Astrocyte (in vitro differentiated cells and primary cell): ENCODE measurements around the gene PAM. TPM values are rescaled to one million over a fixed set of nuclear protein-coding genes. Genes with fewer than 3 reads are reported as not detected.
A peak's percentile ranks its signal among the peaks of the same experiment; 100 is the strongest.

ENCODE experiments used
- DNase-seq: peaks from one replicate; pipeline ENCODE4 v3.0.0-alpha.2; 2010; ENCODE audit warnings: low read depth
- FAIRE-seq: peaks from 2 replicates; lab custom pipeline; 2011; peaks lifted over from hg19 to GRCh38; lab: Jason Lieb, UNC
- H2AFZ ChIP-seq: 2 replicates; pipeline ENCODE4 v1.6.0; 2012; ENCODE audit warnings: low read depth, low read length, inconsistent platforms
- H3K27ac ChIP-seq: 2 replicates; pipeline ENCODE4 v1.5.1; 2011; ENCODE audit warnings: low read depth, low read length, inconsistent platforms
- H3K27me3 ChIP-seq: 2 replicates; pipeline ENCODE4 v1.6.0; 2011; ENCODE audit warnings: low read length, inconsistent platforms; ENCODE audit not compliant: insufficient read depth
- H3K36me3 ChIP-seq: 2 replicates; pipeline ENCODE4 v1.5.1; 2011; ENCODE audit warnings: low read length, inconsistent platforms; ENCODE audit not compliant: insufficient read depth
- H3K4me1 ChIP-seq: 2 replicates; pipeline ENCODE4 v1.5.1; 2011; ENCODE audit warnings: low read length, inconsistent platforms; ENCODE audit not compliant: insufficient read depth
- H3K4me2 ChIP-seq: 2 replicates; pipeline ENCODE4 v1.6.0; 2012; ENCODE audit warnings: low read length, inconsistent platforms
- H3K4me3 ChIP-seq: 2 replicates; pipeline ENCODE4 v1.5.1; 2011; ENCODE audit warnings: low read depth, mild to moderate bottlenecking, low read length, inconsistent platforms; ENCODE audit not compliant: insufficient read depth
- H3K79me2 ChIP-seq: 2 replicates; pipeline ENCODE4 v1.6.0; 2012; ENCODE audit warnings: mild to moderate bottlenecking, low read length, inconsistent platforms; ENCODE audit not compliant: insufficient read depth
- H3K9ac ChIP-seq: 2 replicates; pipeline ENCODE4 v1.6.0; 2012; ENCODE audit warnings: mild to moderate bottlenecking, low read length, inconsistent platforms
- H3K9me3 ChIP-seq: 2 replicates; pipeline ENCODE4 v1.5.1; 2012; ENCODE audit warnings: low read depth, mild to moderate bottlenecking, low read length, inconsistent platforms; ENCODE audit not compliant: insufficient read depth
- H4K20me1 ChIP-seq: 2 replicates; pipeline ENCODE4 v1.6.0; 2012; ENCODE audit warnings: low read length, inconsistent platforms; ENCODE audit not compliant: insufficient read depth
- H3K27ac Mint-ChIP-seq: one replicate; pipeline ENCODE4 v1.8.0; 2021; ENCODE audit warnings: mild to moderate bottlenecking, mixed read lengths; ENCODE audit not compliant: unreplicated experiment
- H3K27me3 Mint-ChIP-seq: one replicate; pipeline ENCODE4 v1.8.0; 2021; ENCODE audit warnings: low read depth, mixed read lengths; ENCODE audit not compliant: unreplicated experiment
- H3K36me3 Mint-ChIP-seq: one replicate; pipeline ENCODE4 v1.8.0; 2021; ENCODE audit warnings: low read depth, mixed read lengths; ENCODE audit not compliant: unreplicated experiment
- H3K4me1 Mint-ChIP-seq: one replicate; pipeline ENCODE4 v1.8.0; 2021; ENCODE audit warnings: low read depth, mixed read lengths; ENCODE audit not compliant: unreplicated experiment
- H3K4me3 Mint-ChIP-seq: one replicate; pipeline ENCODE4 v1.8.0; 2021; ENCODE audit warnings: mild to moderate bottlenecking, moderate library complexity, mixed read lengths; ENCODE audit not compliant: unreplicated experiment
- H3K9me3 Mint-ChIP-seq: one replicate; pipeline ENCODE4 v1.8.0; 2021; ENCODE audit warnings: mild to moderate bottlenecking, mixed read lengths; ENCODE audit not compliant: unreplicated experiment
- CTCF ChIP-seq: IDR thresholded peaks from 2 replicates; pipeline ENCODE4 v1.5.1; 2011; ENCODE audit warnings: low read depth, mild to moderate bottlenecking, inconsistent platforms, low read length, moderate library complexity; ENCODE audit not compliant: insufficient read depth
- EZH2 ChIP-seq: IDR thresholded peaks from 2 replicates; pipeline ENCODE4 v1.6.1; 2012; ENCODE audit warnings: mild to moderate bottlenecking, low read length, inconsistent platforms; ENCODE audit not compliant: insufficient read depth
- total RNA-seq: library from RNA; stranded (reverse); gene quantifications from 2 replicates; pipeline ENCODE4 v1.2.1, GENCODE V29; 2021

The PAM gene
- total RNA-seq, 1 donor from 2014 or later: 301 TPM

- Histone ChIP-seq H3K4me3 (no peak overlapping the region), H3K27ac (no peak overlapping the region), H3K9ac (no peak overlapping the region), H3K4me2 (no peak overlapping the region), H3K9me3 (no peaks in the 10 kb centered on the region), H3K27me3 (no peaks in the 10 kb centered on the region), H3K36me3 (no peaks in the 10 kb centered on the region), H3K4me1 (no peaks in the 10 kb centered on the region), H3K79me2 (no peaks in the 10 kb centered on the region), H4K20me1 (no peaks in the 10 kb centered on the region), H2AFZ (no peak overlapping the region)
- DNase-seq: peak; percentile 59
- Mint-ChIP-seq H3K4me1 (peaks cover 8% of the 10 kb centered on the region), H3K4me3 (no peak overlapping the region), H3K27ac (no peak overlapping the region), H3K36me3 (peaks cover 7% of the 10 kb centered on the region), H3K9me3 (no peaks in the 10 kb centered on the region), H3K27me3 (no peaks in the 10 kb centered on the region)
- FAIRE-seq: no peak
- TF ChIP-seq EZH2 (no peak), CTCF (no peak)
Observed at GRCh38 chr5:102937894-102938293, 182.8 kb downstream of the PAM start.

- Mint-ChIP-seq H3K4me3 (no peak overlapping the region), H3K9me3 (no peaks in the 10 kb centered on the region), H3K36me3 (no peaks in the 10 kb centered on the region), H3K27me3 (no peaks in the 10 kb centered on the region), H3K27ac (no peak overlapping the region), H3K4me1 (peaks cover 8% of the 10 kb centered on the region)
- H3K27ac ChIP-seq: no peak overlapping the region
- no peaks in the 10 kb centered on the region for H3K36me3 ChIP-seq
- H3K4me2 ChIP-seq: no peak overlapping the region
- H3K9ac ChIP-seq: no peak overlapping the region
- FAIRE-seq (no peak), DNase-seq (no peak)
- no peaks in the 10 kb centered on the region for H3K4me1 ChIP-seq
- no peaks in the 10 kb centered on the region for H4K20me1 ChIP-seq
- no peak overlapping the region for H2AFZ ChIP-seq
- H3K9me3 ChIP-seq: no peaks in the 10 kb centered on the region
- H3K4me3 ChIP-seq: no peak overlapping the region
- no peaks in the 10 kb centered on the region for H3K27me3 ChIP-seq
- H3K79me2 ChIP-seq: no peaks in the 10 kb centered on the region
- TF ChIP-seq CTCF (no peak), EZH2 (no peak)
Observed at GRCh38 chr5:102941111-102941510, 186.0 kb downstream of the PAM start.

- H3K9me3 Mint-ChIP-seq: no peaks in the 10 kb centered on the region
- Histone ChIP-seq H3K27ac (no peak overlapping the region), H3K4me1 (no peaks in the 10 kb centered on the region), H3K4me3 (no peak overlapping the region), H3K36me3 (peaks cover 7% of the 10 kb centered on the region), H3K27me3 (no peaks in the 10 kb centered on the region), H3K4me2 (no peak overlapping the region), H2AFZ (no peak overlapping the region), H4K20me1 (no peaks in the 10 kb centered on the region), H3K79me2 (no peaks in the 10 kb centered on the region), H3K9ac (no peak overlapping the region), H3K9me3 (no peaks in the 10 kb centered on the region)
- no peaks in the 10 kb centered on the region for H3K27me3 Mint-ChIP-seq
- no peak overlapping the region for H3K27ac Mint-ChIP-seq
- no peak overlapping the region for H3K4me3 Mint-ChIP-seq
- TF ChIP-seq CTCF (no peak), EZH2 (no peak)
- H3K36me3 Mint-ChIP-seq: peaks cover 2% of the 10 kb centered on the region
- H3K4me1 Mint-ChIP-seq: no peaks in the 10 kb centered on the region
- DNase-seq: no peak
- no peak for FAIRE-seq
Observed at GRCh38 chr5:102946414-102946813, 191.3 kb downstream of the PAM start.
